GM19193 (cell line): ENCODE measurements around the gene GCAT.
A peak's percentile ranks its signal among the peaks of the same experiment; 100 is the strongest.

Experiments used
- POLR2A ChIP-seq: IDR thresholded peaks from 4 replicates; pipeline ENCODE4 v1.6.1; 2011; ENCODE audit not compliant: insufficient read depth, insufficient read length; ENCODE audit errors: extremely low read depth

GCAT gene

GRCh38 chr22:37842015-37842793 is 34.5 kb downstream of the GCAT start:
- no peak for TF ChIP-seq POLR2A

- no peak for TF ChIP-seq POLR2A
Measured at GRCh38 chr22:37843741-37844089, 36.0 kb downstream of the GCAT start.

- no peak for TF ChIP-seq POLR2A
Measured at GRCh38 chr22:37844904-37845329, 37.2 kb downstream of the GCAT start.

- TF ChIP-seq POLR2A, result no peak
Measured at GRCh38 chr22:37846433-37846832, 38.7 kb downstream of the GCAT start.

- TF ChIP-seq POLR2A, result no peak
Measured at GRCh38 chr22:37848587-37849088, 40.9 kb downstream of the GCAT start.

GRCh38 chr22:37849089-37849751 is 41.5 kb downstream of the GCAT start, which contains the start of gene EIF3L:
TSS of gene EIF3L (plus strand) at chr22:37849419. CDS start at chr22:37849450, 31 bp downstream.
- peak; percentile 87 for TF ChIP-seq POLR2A

- TF ChIP-seq POLR2A, result no peak
Measured at GRCh38 chr22:37850801-37851200, 43.1 kb downstream of the GCAT start.

- no peak for TF ChIP-seq POLR2A
Measured at GRCh38 chr22:37852418-37852817, 44.7 kb downstream of the GCAT start.

- no peak for TF ChIP-seq POLR2A
Measured at GRCh38 chr22:37854946-37855345, 47.2 kb downstream of the GCAT start.

GRCh38 chr22:37855462-37855861 is 47.7 kb downstream of the GCAT start:
- no peak for TF ChIP-seq POLR2A

- no peak for TF ChIP-seq POLR2A
Measured at GRCh38 chr22:37860796-37861421, 53.2 kb downstream of the GCAT start.

GRCh38 chr22:37862570-37863325 is 55.0 kb downstream of the GCAT start:
- TF ChIP-seq POLR2A, result no peak

GRCh38 chr22:37865510-37865909 is 57.8 kb downstream of the GCAT start:
- TF ChIP-seq POLR2A, result no peak
